Natural killer cell (primary cell): Measurements from ENCODE around the gene AHRR. TPM values are rescaled to one million over a fixed set of nuclear protein-coding genes. Genes with fewer than 3 reads are reported as not detected.
"Not testable (repeated sequence)": the region's sequence is repeated elsewhere in the genome, so short reads cannot be mapped to it uniquely, and the experiment has no call there.

Experiments used
- ATAC-seq, 3 donors: fragments of 150-1000 bp in 2 of 3; fragments of 200-7000 bp in 1 of 3; cut with Tn5 transposase; 1 replicate in 1 of 3; 2 replicates in 2 of 3; pipeline ENCODE4 v1.10.0; 2021; ENCODE audit warnings: mild to moderate bottlenecking in 2 of 3, moderate library complexity in 2 of 3
- DNase-seq, 2 donors: peaks; one replicate each; pipeline versions ENCODE4 v3.0.0 to v3.0.0-alpha.2; 2013 to 2021; ENCODE audit warnings: mixed read lengths in 1 of 2
- H3K27ac ChIP-seq: one replicate; pipeline ENCODE4 v1.5.1; 2013; ENCODE audit warnings: mild to moderate bottlenecking, low read length
- H3K27me3 ChIP-seq: one replicate; pipeline ENCODE4 v1.6.1; 2013; ENCODE audit warnings: low read length; ENCODE audit not compliant: control insufficient read depth, insufficient read depth
- H3K36me3 ChIP-seq: one replicate; pipeline ENCODE4 v1.6.1; 2013; ENCODE audit warnings: low read length; ENCODE audit not compliant: control insufficient read depth, insufficient read depth
- H3K4me1 ChIP-seq: one replicate; pipeline ENCODE4 v1.6.1; 2013; ENCODE audit warnings: low read length; ENCODE audit not compliant: control insufficient read depth, insufficient read depth
- H3K4me3 ChIP-seq: one replicate; pipeline ENCODE4 v1.5.1; 2013; ENCODE audit warnings: low read length
- H3K9me3 ChIP-seq: one replicate; pipeline ENCODE4 v1.6.1; 2013; ENCODE audit warnings: low read length; ENCODE audit not compliant: control insufficient read depth, insufficient read depth
- H3K27ac Mint-ChIP-seq, 2 donors: one replicate each; pipeline ENCODE4 v1.8.0; 2022; ENCODE audit warnings: mild to moderate bottlenecking in 2 of 2, mixed read lengths in 2 of 2, moderate library complexity in 1 of 2
- H3K27me3 Mint-ChIP-seq, 2 donors: one replicate each; pipeline ENCODE4 v1.8.0; 2022; ENCODE audit warnings: low read depth in 2 of 2, mixed read lengths in 2 of 2
- H3K36me3 Mint-ChIP-seq: one replicate; pipeline ENCODE4 v1.8.0; 2022; ENCODE audit warnings: mixed read lengths
- H3K4me1 Mint-ChIP-seq, 2 donors: one replicate each; pipeline ENCODE4 v1.8.0; 2022; ENCODE audit warnings: mixed read lengths in 2 of 2
- H3K4me3 Mint-ChIP-seq: one replicate; pipeline ENCODE4 v1.8.0; 2022; ENCODE audit warnings: mild to moderate bottlenecking, moderate library complexity, mixed read lengths
- H3K9me3 Mint-ChIP-seq, 2 donors: one replicate each; pipeline ENCODE4 v1.8.0; 2022; ENCODE audit warnings: mixed read lengths in 2 of 2
- WGBS: methylation state at CpG from one replicate; pipeline ENCODE4 v1.1.7; 2013; ENCODE audit warnings: missing lambda C conversion rate; ENCODE audit not compliant: insufficient coverage; 5-methylcytosine and 5-hydroxymethylcytosine counted together
- intact Hi-C: fragments of 100-400 bp; cut with micrococcal nuclease; formaldehyde crosslinking; loops from one replicate; pipeline ENCODE4 v1.14.2; 2022
- total RNA-seq, 4 donors: library from RNA; stranded (reverse); fragments of 120-200 nt in 1 of 4; gene quantifications; one replicate each; pipeline versions ENCODE4 v1.2.3 to v1.2.4, GENCODE V29; 2013 to 2022
- TF ChIP-seq, protein P1 (sequence below): fragments of 200-600 bp; IDR thresholded peaks from one replicate; pipeline ENCODE4 v1.8.0; 2022; ENCODE audit warnings: antibody characterized with exemption

The AHRR gene
- total RNA-seq, 3 donors from 2014 or later (not counting 1 experiment from before 2014, with no cell fraction given): 0.88 to 1.4 (median 1.2) TPM

DNA sequence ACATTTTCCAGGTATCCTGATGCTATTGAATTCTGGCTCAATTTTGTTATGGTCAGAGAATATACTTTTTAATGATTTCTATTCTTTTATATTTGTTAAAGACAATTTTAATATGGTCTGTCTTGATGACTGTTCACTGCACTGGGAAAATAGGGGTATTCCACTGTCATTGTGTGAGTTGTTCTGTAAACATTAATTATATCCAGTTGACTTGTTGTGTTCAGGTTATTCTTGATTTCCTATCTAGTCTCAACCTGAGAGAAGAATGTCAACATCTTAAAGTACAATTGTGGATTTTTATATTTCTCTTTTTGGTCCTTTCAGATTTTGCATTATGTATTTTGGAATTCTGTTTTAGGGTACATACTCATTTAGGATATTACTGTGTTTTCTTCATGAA, 61.6 kb downstream of the AHRR start:
- Mint-ChIP-seq H3K9me3 (peaks cover 0 to 4% of the 10 kb centered on the region in 2 donors), H3K36me3 (peaks cover 9% of the 10 kb centered on the region), H3K4me3 (no peak overlapping the region), H3K27ac (no peak overlapping the region), H3K4me1 (no peaks in the 10 kb centered on the region), H3K27me3 (peaks cover 6 to 22% of the 10 kb centered on the region in 2 donors)
- Histone ChIP-seq H3K27me3 (no peaks in the 10 kb centered on the region), H3K27ac (no peak overlapping the region), H3K4me3 (no peak overlapping the region), H3K9me3 (no peaks in the 10 kb centered on the region), H3K36me3 (no peaks in the 10 kb centered on the region), H3K4me1 (no peaks in the 10 kb centered on the region)
- DNase-seq (no peak), ATAC-seq (no peak)
- intact Hi-C loops: no loop called here
- TF ChIP-seq, protein P1, sequence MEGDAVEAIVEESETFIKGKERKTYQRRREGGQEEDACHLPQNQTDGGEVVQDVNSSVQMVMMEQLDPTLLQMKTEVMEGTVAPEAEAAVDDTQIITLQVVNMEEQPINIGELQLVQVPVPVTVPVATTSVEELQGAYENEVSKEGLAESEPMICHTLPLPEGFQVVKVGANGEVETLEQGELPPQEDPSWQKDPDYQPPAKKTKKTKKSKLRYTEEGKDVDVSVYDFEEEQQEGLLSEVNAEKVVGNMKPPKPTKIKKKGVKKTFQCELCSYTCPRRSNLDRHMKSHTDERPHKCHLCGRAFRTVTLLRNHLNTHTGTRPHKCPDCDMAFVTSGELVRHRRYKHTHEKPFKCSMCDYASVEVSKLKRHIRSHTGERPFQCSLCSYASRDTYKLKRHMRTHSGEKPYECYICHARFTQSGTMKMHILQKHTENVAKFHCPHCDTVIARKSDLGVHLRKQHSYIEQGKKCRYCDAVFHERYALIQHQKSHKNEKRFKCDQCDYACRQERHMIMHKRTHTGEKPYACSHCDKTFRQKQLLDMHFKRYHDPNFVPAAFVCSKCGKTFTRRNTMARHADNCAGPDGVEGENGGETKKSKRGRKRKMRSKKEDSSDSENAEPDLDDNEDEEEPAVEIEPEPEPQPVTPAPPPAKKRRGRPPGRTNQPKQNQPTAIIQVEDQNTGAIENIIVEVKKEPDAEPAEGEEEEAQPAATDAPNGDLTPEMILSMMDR: no peak

DNA sequence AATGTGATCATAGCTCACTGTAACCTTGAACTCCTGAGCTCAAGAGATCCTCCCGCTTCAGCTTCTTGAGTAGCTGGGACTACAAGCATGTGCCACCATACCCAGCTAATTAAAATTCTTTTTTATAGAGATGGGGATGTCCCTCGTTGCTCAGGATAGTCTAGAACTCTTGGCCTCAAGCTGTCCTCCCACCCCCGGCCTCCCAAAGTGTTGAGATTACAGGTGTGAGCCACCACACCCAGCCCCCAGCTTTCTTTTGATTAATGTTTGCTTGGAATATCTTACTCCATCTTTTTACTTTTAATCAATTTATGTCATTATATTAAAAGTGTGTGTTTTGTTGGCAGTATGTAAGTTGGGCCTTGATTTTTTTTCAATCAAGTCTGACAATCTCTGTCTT, 62.1 kb downstream of the AHRR start:
- Mint-ChIP-seq H3K9me3 (peaks cover 0 to 4% of the 10 kb centered on the region in 2 donors), H3K4me1 (no peaks in the 10 kb centered on the region), H3K27ac (no peak overlapping the region), H3K36me3 (peaks cover 9% of the 10 kb centered on the region), H3K4me3 (no peak overlapping the region), H3K27me3 (peaks cover 6 to 22% of the 10 kb centered on the region in 2 donors)
- H3K9me3 ChIP-seq: no peaks in the 10 kb centered on the region
- no peak overlapping the region for H3K27ac ChIP-seq
- intact Hi-C loops: no loop called here
- ATAC-seq: no peak
- WGBS: 92% methylated on average over 1 of the region's 3 CpGs
- H3K4me1 ChIP-seq: no peaks in the 10 kb centered on the region
- no peaks in the 10 kb centered on the region for H3K36me3 ChIP-seq
- TF ChIP-seq, protein P1: no peak
- no peak for DNase-seq
- no peaks in the 10 kb centered on the region for H3K27me3 ChIP-seq
- H3K4me3 ChIP-seq: no peak overlapping the region

DNA sequence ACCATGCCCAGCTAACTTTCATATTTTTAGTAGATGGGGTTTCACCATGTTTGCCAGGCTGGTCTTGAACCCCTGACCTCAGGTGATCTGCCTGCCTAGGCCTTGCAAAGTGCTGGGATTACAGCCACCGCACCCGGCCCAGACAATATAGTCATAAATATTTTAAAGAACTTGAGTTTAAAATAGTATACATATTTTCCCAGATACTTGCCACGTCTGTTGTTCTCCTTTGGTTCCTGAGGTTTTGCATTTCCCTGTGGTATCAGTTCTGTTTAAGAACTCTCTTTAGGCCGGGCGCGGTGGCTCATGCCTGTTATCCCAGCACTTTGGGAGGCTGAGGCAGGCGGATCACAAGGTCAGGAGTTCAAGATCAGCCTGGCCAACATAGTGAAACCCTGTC, 63.1 kb downstream of the AHRR start:
- ATAC-seq, H3K27me3 ChIP-seq, H3K9me3 ChIP-seq, H3K27ac Mint-ChIP-seq, H3K9me3 Mint-ChIP-seq, DNase-seq, H3K36me3 ChIP-seq, H3K4me1 Mint-ChIP-seq, H3K36me3 Mint-ChIP-seq, H3K4me3 ChIP-seq, intact Hi-C loops, H3K4me1 ChIP-seq, H3K4me3 Mint-ChIP-seq, H3K27ac ChIP-seq: not testable (repeated sequence)
- H3K27me3 Mint-ChIP-seq: peaks cover 6 to 22% of the 10 kb centered on the region in 2 donors
- WGBS: 93% methylated on average over 5 of the region's 7 CpGs

GRCh38 chr5:385321-385720, 63.8 kb downstream of the AHRR start:
- intact Hi-C loops: no loop called here
- Histone ChIP-seq H3K36me3 (no peaks in the 10 kb centered on the region), H3K27ac (no peak overlapping the region), H3K27me3 (no peaks in the 10 kb centered on the region), H3K4me3 (no peak overlapping the region), H3K4me1 (no peaks in the 10 kb centered on the region), H3K9me3 (no peaks in the 10 kb centered on the region)
- Mint-ChIP-seq H3K4me3 (no peak overlapping the region), H3K36me3 (peaks cover 9% of the 10 kb centered on the region), H3K4me1 (no peaks in the 10 kb centered on the region), H3K27me3 (peaks cover 6 to 22% of the 10 kb centered on the region in 2 donors), H3K9me3 (peaks cover 0 to 4% of the 10 kb centered on the region in 2 donors), H3K27ac (no peak overlapping the region)
- 100% methylated on average over 1 of the region's 1 CpG for WGBS
- ATAC-seq (no peak), DNase-seq (no peak)
- TF ChIP-seq, protein P1: no peak
